HG02571 (cell line): Measurements from ENCODE around the gene ACP7.
"Not testable (repeated sequence)": the region's sequence is repeated elsewhere in the genome, so short reads cannot be mapped to it uniquely, and the experiment has no call there.

Experiments used
- ATAC-seq: cut with Tn5 transposase; IDR thresholded peaks from one replicate; pipeline ENCODE4 v1.9.1; 2021; ENCODE audit warnings: mild to moderate bottlenecking, moderate library complexity; ENCODE audit not compliant: unreplicated experiment

The ACP7 gene

DNA sequence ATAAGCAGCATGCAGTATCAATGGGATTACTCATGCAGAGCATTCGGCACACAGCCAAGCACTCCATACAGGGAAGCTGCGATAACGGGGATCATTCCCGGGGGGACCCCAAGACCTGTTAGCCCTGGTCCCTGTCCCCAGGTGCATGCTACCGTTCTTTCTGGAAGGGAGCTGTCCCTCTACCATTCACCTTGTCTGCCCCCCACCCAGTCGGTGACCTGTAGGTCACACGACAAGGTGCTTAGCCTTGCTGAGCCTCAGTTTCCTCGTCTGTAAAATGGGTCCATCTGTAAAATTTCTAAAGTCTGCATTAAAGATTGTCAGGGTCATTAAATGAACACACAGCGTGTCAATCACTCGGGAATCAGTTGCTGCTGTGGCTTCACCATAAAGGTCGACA, 6.8 kb upstream of the ACP7 start:
- no peak for ATAC-seq

DNA sequence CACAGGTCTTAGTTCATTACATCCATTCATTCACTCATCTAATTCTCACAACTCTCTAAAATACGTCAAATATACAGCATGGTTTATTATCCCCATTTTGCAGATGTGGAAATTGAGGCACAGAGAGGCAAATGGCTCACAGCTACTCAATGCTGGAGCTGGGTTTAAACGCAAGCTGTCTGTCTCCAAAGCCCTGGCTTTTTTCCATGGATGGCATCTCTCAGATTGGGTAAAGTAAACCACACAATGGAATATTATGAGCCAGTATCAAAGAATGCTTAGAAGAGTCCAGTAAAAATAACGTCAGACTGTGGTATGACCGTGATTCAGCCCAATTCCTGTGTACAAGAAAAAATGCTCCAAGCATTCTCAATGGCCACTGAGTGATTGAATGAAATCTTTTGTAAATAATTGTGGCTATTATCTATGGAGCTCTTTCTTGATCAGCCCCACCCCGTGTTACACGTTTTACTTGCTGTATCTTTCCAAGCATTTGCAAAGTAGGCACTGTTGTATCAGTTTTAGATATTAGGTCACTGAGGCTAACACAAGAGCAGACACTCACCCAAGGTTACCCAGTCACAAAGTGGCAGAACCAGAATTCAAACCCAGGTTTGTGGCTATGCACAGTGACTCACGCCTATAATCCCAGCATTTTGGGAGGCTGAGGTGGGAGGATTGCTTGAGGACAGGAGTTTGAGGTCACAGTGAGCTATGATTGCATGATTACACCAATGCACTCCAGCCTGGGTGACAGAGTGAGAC, 5.5 kb upstream of the ACP7 start:
- no peak for ATAC-seq

DNA sequence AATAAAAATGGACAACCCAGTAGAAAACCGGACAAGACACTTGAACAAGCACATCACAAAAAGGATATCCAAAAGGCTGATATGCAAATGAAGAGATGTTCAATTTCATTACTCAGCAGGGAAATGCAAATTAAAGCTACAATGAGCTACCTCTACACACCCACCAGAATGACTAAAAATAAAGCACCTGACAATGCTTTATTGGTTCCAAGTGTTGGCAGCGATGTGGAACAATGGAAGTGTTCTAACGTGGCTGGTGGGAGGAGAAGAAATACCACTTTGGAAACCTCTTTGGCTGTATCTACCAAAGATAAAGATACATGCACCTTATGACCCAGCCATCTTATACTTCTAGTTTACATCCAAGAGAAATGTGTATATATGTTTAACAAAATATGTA, 3.7 kb upstream of the ACP7 start:
- no peak for ATAC-seq

DNA sequence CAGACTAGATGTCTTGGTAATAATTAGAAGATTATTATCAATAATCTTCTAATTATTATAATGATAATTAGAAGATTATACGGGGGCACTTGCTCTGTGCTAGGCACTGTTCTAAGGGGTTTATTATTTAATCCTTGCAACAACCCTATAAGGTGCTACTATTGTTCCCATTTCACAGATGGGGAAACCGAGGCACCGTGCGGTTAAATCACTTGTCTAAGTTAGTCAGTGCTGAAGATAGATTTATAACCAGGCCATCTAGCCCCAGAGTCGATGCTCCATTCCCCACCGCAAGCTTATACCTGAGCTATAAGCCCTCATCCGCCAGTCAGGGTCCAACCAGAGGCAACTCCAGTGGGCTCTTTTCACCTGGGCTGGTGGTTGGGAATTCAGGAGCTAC, 2.0 kb upstream of the ACP7 start:
- ATAC-seq = no peak

DNA sequence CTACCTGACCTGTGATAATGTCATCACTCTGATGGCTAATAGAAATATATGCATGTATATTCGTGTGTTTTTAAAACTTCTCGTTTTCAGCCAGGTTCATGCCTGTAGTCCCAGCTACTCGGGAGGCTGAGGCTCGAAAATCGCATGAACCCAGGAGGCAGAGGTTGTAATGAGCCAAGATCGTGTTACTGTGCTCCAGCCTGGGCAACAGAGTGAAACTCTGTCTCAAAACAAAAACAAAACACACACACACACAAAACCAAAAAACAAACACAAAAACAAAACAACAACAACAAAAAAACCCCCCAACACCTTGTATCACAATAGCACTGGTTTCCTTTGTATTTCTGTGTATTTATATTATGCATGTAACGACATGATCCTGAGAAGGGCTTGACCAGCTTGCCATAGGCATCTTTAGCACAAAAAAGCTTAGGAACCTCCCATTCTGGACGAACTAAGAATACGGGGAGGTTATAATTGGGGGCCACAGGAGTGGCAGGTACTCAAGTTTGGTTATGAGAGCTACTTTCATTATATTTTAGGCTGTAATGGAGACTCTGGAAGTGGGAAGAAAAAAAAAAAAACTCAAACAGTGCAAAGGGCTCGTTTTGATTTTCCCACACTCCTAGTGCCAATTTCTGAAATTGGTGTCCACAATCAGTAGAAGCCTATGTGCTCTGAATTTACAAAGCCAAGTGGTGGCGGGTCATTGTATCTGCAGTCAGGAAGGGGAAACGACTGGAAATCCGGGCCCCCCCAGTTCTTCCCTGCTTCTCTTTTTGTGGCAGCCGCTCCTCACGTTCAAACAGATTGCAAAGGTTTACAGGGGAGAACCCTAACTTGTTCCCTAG, 1.2 kb upstream of the ACP7 start:
- no peak for ATAC-seq

DNA sequence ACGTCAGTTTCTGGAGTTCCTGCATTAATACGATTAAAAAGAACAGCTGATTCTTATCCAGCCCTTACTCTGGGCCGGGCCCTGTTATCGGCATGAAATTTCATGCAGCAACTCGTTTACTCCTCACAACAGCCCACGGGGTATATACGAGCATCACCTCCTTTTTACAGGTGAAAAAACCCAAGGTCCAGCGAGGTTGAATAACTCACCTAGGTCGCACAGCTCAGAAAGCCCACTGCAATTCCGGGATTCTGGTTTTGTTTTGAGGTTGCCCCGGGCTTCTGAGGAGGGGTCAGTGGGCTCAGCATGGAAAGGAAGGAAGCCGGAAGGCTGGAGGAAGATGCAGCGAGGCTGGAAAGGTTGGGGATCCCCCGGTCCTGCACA, 577 bp upstream of the ACP7 start:
- ATAC-seq = no peak

DNA sequence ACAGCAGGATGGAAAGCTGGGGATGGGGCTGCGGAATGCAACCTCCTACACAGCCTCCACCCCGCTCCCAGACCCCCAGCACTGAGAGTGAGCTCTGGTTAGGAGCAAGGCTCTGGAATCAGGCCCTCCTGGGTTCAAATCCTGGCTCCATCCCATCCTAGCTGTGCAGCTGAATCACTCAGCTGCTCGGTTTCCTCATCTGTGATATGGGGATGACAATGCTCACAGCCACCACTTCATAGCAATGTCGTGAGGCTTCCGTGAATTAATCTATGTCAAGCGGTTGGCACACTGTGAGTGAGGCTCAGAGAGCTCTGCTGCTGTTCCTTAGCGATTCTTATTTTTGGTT, 538 bp downstream of the ACP7 start:
- no peak for ATAC-seq

DNA sequence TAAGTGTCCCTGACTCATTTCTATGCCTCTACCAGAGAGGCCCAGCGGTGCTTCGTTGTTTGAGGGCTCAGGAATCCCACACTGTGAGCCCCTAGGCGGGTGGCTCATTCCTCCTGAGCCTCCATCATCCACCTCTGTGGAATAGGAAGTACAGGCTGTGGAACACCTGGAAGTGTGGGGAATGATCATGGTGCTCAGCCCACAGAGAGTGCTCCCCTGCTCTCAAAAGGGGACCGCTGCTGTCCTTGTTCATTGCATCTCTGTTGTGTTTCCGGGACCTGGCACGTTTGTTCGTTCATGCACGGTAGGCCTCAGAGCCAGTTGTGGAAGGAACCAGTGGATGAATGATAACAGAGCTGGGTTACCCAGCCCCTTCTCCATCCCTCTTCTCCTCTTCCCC, 1.2 kb downstream of the ACP7 start:
- no peak for ATAC-seq

DNA sequence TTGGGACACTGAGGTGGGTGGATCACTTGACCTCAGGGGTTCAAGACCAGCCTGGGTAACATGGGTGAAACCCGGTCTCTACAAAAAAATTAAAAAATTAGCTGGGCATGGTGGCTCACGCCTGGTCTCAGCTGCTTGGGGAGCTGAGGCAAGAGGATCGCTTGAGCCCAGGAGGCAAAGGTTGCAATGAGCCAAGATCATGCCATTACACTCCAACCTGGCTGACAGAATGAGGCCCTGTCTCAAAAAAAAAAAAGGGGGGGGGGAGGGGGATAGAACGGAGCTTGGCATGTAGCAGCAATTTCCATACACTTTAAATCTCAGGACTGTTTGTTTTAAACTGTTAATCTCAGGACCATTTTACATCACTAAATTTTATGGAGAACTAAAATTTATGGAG, 2.2 kb downstream of the ACP7 start:
- ATAC-seq = no peak

DNA sequence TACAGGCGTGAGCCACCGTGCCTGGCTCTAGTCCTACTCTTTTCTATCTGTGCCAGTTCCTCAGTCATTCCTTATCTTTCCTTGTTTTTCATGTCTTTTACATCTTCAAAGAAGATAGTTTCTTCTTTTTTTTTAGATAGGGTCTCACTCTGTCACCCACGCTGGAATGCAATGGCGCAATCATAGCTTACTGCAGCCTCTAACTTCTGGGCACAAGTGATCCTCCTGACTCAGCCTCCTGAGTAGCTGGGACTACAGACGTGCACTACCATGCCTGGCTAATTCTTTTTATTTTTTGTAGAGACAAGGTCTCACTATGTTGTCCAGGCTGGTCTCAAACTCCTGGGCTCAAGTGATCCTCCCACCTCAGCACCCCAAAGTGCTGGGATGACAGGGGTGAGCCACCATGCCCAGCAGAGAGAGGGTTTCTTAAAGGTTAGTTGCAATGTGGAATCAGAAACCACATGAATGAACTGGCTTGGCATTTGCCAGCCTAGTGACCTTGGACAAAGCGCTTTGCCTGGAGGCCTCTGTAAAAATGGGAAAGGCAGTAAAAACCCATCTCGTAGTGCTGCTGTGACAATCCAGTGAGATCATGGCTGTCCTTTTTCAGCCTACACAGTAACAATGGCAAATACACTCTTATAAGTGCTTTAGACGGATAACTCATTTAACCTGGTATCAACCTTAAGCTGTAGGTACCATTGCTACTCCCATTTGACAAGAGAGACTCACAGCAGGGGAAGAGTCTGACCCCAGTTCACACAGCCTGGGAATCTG, 3.9 kb downstream of the ACP7 start:
- no peak for ATAC-seq

DNA sequence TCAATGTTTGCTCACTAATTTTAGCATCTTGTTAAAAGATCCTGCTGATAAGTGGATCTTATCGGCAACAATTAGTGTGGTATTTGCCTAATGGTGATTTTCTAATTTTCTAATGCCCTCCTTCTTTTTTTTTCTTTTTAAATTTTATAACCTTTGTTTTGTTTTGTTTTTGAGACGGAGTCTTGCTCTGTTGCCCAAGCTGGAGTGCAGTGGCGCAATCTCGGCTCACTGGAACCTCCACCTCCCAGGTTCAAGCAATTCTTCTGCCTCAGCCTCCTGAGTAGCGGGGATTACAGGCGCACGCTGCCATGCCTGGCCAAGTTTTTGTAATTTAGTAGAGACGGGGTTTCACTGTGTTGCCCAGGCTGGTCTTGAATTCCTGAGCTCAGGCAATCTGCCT, 5.8 kb downstream of the ACP7 start:
- ATAC-seq = not testable (repeated sequence)

DNA sequence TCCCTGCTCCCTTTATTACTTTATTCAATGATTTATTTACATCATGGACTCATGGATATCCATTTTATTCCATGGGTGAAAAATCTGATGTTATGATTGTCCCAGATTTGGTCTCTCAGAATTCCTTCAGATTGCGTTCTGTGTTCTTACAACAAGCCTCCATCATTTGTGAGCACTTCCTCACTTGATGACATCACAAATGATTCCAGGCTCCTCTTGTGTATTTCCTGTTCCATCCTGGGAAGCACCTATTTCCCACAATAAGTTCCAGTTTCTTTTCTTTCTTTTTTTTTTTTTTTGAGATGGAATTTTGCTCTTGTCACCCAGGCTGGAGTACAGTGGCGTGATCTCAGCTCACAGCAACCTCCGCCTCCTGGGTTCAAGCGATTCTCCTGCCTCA, 6.7 kb downstream of the ACP7 start:
- no peak for ATAC-seq

DNA sequence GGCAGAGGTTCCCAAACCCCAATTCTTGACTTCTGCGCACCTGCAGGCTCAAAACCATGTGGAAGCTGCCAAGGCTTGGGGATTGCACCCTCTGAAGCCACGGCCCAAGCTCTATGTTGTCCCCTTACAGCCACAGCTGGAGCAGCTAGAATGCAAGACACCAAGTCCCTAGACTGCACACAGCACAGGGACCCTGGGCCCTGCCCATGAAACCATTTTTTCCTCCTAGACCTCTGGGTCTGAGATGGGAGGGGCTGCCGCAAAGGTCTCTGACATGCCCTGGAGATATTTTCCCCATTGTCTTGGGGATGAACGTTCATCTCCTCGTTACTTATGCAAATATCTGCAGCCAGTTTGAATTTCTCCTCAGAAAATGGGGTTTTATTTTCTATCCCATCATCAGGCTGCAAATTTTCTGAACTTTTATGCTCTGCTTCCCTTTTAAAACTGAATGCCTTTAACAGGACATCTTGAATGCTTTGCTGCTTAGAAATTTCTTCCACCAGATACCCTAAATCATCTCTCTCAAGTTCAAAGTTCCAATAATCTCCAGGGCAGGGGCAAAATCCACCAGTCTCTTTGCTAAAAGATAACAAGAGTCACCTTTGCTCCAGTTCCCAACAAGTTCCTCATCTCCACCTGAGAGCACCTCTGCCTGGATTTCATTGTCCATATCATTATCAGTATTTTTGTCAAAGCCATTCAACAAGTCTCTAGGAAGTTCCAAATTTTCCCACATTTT, 11.8 kb downstream of the ACP7 start:
- ATAC-seq = not testable (repeated sequence)

DNA sequence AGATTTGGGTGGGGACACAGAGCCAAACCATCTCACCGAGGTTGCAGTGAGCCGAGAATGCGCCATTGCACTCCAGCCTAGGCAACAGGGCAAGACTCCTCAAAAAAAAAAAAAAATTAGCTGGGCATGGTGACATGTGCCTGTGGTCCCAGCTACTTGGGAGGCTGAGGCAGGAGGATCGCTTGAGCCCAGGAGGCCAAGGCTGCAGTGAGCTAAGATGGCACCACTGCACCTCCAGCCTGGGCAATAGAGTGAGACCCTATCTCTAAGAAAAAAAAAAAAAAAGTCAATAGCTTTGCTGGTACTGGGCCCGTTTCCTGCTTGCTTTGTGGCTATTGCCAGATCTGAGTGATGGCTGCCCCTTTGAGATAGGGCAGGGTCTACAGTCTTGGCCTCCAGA, 13.1 kb downstream of the ACP7 start:
- no peak for ATAC-seq

DNA sequence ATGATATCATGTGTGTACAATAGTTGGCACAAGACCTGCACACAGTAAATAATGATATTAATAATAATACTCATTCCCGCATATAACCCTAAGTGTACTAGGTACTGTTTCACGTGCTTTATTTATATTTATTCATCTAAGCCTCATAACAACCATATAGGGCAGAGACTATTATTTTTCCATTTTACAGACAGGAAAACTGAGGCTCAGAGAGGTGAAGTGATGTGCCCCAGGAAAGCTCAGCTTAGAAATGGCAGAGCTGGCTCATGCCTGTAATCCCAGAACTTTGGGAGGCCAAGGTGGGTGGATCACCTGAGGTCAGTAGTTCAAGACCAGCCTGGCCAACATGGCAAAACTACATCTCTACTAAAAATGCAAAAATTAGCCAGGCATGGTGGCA, 13.6 kb downstream of the ACP7 start:
- ATAC-seq = no peak

DNA sequence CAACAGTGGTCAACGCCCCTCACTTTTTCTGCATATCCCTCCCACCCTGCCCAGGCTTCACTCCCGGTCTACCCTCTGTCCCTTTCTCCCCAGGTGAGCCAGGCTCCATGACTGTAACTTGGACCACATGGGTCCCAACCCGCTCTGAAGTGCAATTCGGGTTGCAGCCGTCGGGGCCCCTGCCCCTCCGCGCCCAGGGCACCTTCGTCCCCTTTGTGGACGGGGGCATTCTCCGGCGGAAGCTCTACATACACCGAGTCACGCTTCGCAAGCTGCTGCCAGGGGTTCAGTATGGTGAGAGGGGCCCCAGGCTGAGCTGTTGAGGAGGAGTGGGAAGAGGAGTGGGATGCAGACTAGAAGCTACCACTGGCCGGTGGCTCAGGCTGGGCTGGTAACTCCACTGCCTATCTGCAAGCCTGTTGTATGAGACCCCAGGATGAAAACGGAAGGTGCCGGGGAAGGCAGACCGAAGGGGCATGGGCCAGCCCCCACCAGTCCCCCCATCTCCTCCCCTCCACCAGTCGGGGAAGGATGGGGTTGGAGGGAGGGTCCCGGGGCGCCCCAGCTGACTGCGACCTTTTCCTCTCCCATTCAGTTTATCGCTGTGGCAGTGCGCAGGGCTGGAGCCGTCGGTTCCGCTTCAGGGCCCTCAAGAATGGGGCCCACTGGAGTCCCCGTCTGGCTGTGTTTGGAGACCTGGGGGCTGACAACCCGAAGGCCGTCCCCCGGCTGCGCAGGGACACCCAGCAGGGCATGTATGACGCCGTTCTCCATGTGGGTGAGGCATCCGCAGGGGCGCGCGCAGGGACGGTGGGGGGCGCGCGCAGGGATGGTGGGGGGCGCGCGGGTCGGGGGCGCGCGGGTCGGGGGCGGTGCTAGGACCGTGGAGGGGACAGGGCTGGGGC, 14.4 kb downstream of the ACP7 start:
- ATAC-seq = no peak

DNA sequence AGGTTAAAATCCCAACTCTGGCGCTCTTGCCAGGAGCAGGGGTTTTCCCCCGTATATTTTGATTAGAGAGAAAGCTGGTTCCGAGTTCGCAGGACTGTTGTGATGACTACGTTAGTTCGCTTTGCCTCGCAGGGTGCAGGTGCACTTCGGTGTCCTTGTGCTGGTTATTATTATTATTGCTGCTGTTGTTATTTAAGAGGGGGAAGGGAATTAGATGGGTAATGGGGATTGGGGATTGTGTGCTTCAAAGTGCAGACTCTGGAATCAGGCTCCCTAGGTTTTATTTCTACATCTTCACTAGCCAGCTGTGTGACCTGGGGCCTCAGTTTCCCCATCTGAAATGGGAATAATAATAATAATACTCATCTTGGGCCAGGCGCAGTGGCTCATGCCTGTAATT, 15.2 kb downstream of the ACP7 start:
- ATAC-seq = no peak

DNA sequence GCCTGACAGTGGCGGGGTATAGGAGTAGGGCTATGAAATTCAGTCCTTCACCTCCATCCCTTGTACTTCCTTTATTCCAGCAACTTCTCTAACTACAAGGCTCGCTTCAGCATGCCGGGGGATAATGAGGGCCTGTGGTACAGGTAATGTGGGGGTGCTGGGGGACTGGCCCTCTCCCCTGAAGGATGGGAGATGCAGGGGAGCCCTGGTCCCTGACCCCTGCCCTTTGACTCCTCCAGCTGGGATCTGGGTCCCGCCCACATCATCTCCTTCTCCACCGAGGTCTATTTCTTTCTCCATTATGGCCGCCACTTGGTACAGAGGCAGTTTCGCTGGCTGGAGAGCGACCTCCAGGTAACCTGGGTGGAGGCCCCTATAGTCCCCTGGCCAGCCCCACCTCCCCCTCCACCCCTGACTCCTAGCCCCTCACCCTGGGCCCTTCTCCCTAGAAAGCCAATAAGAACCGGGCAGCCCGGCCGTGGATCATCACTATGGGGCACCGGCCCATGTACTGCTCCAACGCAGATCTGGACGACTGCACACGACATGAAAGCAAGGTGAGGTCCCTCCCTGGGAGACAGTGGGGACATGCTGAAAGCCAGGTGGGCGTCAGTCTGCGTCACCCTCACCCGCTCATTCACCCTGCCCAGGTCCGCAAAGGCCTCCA, 16.5 kb downstream of the ACP7 start:
- no peak for ATAC-seq

DNA sequence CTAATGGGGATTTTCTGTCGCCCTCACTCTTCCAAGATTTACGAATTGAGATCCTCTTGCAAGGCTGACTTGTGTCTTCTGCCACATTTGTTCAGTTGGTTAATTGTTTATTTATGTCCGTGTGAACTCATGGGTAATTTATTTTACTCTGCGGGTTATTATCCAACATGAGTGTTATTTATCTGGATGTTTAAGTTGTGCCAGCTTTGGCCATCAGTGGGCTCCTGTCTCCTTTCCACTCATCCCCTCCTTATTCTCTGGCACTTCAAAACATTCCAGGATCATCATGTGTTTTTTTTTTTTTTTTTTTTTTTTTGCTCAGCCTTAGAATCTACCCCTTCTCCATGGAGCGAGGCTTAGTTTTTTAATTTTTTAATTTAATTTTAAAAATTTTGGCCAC, 19.0 kb downstream of the ACP7 start:
- no peak for ATAC-seq

DNA sequence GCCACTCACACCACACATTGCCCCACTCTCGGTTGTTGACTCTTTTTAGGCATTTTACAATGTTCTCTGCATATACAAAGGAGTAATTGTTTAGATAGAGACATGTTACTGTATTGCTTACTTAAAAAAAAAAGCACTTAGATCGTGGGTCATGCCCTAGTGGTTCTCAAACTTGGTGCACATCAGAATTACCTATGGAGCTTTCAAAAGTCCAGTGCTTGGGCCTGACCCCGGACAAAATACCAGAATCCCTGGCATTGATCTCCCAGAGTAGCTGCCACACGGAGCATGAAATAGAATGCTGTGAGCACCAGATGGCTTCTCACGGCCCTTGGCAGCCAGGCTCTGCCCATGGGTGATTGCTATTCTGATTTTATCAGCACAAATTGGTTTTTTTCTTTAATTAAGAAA, 20.0 kb downstream of the ACP7 start:
- ATAC-seq = no peak
